ENCODE results near the gene SLC26A9. TPM values are rescaled to one million over a fixed set of nuclear protein-coding genes. Genes with fewer than 3 reads are reported as not detected.

SLC26A9 gene
- total RNA-seq, 1 donor from 2014 or later: not detected

DNA sequence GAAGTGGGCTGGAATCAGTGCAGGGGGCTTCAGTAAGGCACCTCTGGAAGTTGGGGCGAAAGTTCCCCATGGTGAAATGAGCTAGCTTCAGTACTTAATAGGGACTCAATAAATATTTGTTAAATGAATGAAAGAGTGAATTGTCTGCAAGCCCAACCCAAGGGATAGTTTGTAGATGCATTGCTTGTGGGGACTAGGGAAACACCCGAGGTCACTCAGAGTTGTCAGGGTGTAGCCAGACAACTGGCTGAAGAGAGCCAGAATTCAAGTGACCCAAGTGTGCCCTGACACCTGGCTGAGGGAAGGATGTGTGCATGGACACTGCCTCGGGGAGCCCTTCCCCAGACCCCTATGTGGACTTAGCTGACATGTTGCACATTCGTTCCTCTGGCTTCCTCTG, 1.3 kb upstream of the SLC26A9 start:
- no peak for DNase-seq (ENCODE audit: low read depth)
- TF ChIP-seq, protein P1, sequence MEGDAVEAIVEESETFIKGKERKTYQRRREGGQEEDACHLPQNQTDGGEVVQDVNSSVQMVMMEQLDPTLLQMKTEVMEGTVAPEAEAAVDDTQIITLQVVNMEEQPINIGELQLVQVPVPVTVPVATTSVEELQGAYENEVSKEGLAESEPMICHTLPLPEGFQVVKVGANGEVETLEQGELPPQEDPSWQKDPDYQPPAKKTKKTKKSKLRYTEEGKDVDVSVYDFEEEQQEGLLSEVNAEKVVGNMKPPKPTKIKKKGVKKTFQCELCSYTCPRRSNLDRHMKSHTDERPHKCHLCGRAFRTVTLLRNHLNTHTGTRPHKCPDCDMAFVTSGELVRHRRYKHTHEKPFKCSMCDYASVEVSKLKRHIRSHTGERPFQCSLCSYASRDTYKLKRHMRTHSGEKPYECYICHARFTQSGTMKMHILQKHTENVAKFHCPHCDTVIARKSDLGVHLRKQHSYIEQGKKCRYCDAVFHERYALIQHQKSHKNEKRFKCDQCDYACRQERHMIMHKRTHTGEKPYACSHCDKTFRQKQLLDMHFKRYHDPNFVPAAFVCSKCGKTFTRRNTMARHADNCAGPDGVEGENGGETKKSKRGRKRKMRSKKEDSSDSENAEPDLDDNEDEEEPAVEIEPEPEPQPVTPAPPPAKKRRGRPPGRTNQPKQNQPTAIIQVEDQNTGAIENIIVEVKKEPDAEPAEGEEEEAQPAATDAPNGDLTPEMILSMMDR (IDR thresholded peaks at IDR 0.05; ENCODE audit: insufficient read depth, low read length, severe bottlenecking): no peak
- H3K36me3 ChIP-seq (ENCODE audit: control insufficient read depth, insufficient read depth, low read length): no peaks in the 10 kb centered on the region
- no peak for FAIRE-seq
- no peak overlapping the region for H3K4me3 ChIP-seq (ENCODE audit: low read depth, low read length)
- H3K27me3 ChIP-seq (ENCODE audit: control insufficient read depth, insufficient read depth, low read length): peaks cover 52% of the 10 kb centered on the region

DNA sequence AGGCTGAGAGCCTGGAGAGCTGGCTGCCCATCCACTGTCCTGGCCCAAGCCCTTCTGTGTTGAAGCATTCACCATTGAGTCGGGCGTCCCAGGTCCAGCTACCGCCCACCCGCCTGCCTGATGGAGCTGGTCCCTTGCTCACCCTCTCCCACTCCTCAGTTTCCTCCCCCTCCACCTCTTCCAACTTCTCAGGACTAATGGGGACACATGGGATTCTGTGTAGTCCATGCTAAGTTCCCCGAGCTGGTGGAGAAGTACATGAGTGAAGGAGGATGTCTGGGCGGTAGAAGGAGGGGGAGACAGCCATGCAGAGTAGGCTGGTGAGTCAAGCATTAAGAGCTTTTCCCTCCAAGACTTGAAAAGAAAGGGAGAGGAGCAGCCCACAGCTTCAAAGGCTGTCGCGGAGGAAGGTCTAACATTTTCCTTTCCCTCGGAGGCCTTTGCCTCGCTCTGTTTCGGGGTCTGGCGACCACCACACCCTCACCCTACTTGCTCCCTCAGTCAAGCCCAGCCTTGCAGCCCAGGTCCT, 561 bp downstream of the SLC26A9 start:
- DNase-seq (ENCODE audit: low read depth) (no peak), FAIRE-seq (peak; percentile 52)
- no peaks in the 10 kb centered on the region for H3K36me3 ChIP-seq (ENCODE audit: control insufficient read depth, insufficient read depth, low read length)
- peaks cover 55% of the 10 kb centered on the region for H3K27me3 ChIP-seq (ENCODE audit: control insufficient read depth, insufficient read depth, low read length)
- TF ChIP-seq, protein P1 (IDR thresholded peaks at IDR 0.05; ENCODE audit: insufficient read depth, low read length, severe bottlenecking): no peak
- no peak overlapping the region for H3K4me3 ChIP-seq (ENCODE audit: low read depth, low read length)

DNA sequence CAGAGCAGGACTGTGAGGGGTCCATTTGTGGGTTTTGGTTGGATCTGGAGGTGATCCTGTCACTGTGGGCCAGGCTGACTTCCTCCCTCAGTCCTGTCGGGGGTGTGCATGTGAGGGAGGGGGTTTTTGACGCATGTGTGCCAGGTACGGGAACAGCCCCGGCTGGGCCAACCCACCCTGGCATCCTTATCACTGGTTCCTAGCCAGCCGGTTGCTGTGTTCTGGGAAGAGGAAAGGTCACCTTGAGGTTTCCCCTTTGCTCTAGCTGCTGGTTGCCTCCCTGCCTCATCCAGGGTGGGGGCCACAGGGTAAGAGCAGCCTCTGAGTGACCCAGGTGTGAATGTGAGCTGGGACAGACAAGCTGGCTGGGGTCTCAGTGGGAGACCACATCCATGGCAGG, 2.5 kb downstream of the SLC26A9 start:
- FAIRE-seq (no peak), DNase-seq (ENCODE audit: low read depth) (no peak)
- TF ChIP-seq, protein P1 (IDR thresholded peaks at IDR 0.05; ENCODE audit: insufficient read depth, low read length, severe bottlenecking): no peak
- H3K27me3 ChIP-seq (ENCODE audit: control insufficient read depth, insufficient read depth, low read length): peaks cover 45% of the 10 kb centered on the region
- H3K36me3 ChIP-seq (ENCODE audit: control insufficient read depth, insufficient read depth, low read length): no peaks in the 10 kb centered on the region
- H3K4me3 ChIP-seq (ENCODE audit: low read depth, low read length): no peak overlapping the region

DNA sequence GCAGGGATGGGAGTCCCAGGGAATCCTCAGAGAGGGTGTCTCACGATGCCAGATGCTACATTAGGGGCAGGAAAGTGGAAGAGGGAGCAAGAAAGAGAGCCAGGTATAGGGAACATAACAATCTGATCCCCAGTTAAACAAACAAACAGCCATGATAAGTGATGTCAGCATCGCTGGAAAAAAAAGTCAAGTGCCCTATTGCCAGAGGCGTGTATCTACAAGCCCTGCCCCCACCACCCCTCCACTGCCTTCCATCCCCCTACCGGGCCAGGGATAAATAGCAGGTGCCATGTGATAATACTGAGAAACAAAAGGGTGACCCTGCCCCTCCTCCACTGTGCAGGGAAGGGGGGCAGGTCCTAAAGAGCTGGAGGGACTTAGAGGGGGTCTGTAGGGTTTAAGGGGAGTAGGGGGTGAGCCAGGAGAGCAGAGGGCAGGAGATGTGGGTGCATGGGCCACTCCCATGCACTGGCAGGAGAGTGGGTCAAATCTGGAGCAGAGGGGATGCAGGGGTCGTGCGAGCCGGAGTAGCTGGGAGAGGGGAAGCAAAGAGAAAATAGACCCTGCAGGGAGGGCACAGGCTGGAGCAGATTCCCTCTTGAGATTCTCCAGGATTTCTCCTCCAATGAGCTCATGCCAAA, 3.4 kb downstream of the SLC26A9 start:
- FAIRE-seq: no peak
- TF ChIP-seq, protein P1 (IDR thresholded peaks at IDR 0.05; ENCODE audit: insufficient read depth, low read length, severe bottlenecking): peak; percentile 34
- Histone ChIP-seq H3K36me3 (ENCODE audit: control insufficient read depth, insufficient read depth, low read length) (no peaks in the 10 kb centered on the region), H3K27me3 (ENCODE audit: control insufficient read depth, insufficient read depth, low read length) (peaks cover 40% of the 10 kb centered on the region), H3K4me3 (ENCODE audit: low read depth, low read length) (no peak overlapping the region)
- DNase-seq (ENCODE audit: low read depth): peak; percentile 43

DNA sequence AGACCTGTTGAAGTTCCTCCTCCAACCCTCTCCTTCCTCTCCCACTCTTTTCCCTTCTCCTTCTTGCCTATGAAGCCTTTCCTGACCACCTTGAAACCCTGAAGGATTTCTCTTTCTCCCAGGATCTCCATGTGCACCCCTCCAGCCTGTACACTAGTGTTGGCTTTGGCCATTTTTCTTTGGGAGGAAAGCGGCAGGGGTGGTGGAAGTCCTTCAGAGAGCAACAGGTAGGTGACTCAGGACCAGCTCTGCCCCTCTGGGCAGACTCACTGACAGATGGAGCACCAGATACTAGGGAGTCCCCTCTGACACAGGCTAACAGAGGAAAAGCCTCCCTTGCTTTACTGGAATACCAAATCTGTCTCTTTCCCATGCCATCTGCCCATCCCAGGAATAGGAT, 4.6 kb downstream of the SLC26A9 start:
- DNase-seq (ENCODE audit: low read depth): peak; percentile 27
- FAIRE-seq: no peak
- H3K27me3 ChIP-seq (ENCODE audit: control insufficient read depth, insufficient read depth, low read length): peaks cover 30% of the 10 kb centered on the region

More for the DNA sequence above, 4.6 kb downstream of the SLC26A9 start:
- Histone ChIP-seq H3K36me3 (ENCODE audit: control insufficient read depth, insufficient read depth, low read length) (no peaks in the 10 kb centered on the region), H3K4me3 (ENCODE audit: low read depth, low read length) (no peak overlapping the region)
- TF ChIP-seq, protein P1 (IDR thresholded peaks at IDR 0.05; ENCODE audit: insufficient read depth, low read length, severe bottlenecking): no peak

Data from bronchial epithelial cell (primary cell).